Subcutaneous adipose tissue (tissue), 4 donors: ENCODE data around the gene PEX7. TPM values are rescaled to one million over a fixed set of nuclear protein-coding genes. Genes with fewer than 3 reads are reported as not detected.

Experiments used
- CTCF ChIP-seq: fragments of 450-650 bp; IDR thresholded peaks from one replicate; pipeline ENCODE4 v1.5.1; 2016; ENCODE audit warnings: low read depth, mild to moderate bottlenecking, control low read depth, antibody characterized with exemption, moderate library complexity
- total RNA-seq, 4 donors: library from RNA; depleted of rRNA; stranded (reverse); fragments of >200 nt; gene quantifications; one replicate each; pipeline ENCODE4 v1.1.0, GENCODE V29; 2016

The PEX7 gene
- total RNA-seq, 4 donors from 2014 or later: 5.1 to 9.2 (median 8.7) TPM

GRCh38 chr6:136792095-136792409 is 30.3 kb upstream of the PEX7 start:
- TF ChIP-seq CTCF: no peak

DNA sequence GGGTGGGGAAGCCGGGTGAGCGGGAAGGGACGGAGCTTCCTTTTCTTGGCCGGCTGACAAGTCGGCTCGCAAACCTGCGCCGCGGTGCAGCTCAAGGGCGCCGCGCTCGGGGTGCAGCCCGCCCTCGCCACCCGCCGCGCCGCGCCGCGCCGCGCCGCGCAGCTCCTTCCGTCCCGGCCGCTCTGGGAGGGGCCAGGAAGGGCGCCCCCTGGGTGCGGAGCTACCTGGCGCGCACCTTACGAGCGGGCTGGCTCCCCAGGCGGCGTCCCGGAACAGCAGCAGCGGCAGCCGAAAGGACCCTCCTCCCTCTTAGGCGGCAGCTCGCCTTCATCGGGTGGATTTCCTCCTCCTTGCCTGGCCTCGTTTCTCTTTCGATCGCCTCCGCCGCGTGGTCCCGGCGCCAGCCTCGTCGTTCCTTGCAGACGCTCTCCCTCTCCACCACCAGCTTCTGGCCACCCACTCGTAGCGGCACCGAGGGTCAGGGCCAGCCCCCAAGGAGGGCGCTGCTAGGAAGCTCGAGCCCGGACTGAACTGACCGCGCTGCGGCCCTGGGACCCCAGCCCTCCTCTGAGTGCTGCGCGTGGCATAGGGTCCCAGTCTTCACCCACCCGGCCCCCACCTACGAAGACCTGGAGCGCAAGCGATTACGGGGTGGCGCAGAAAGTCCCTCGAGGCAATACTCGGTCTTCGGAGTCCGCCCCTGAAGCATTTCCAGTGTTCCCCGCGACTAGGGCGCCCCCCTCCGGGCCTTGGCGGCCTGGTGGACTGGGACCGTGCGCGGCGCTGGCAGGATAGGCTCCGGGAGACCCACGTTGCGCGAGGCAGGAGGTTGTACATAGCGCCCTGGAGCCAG is 29.8 kb upstream of the PEX7 start, which contains the start of gene MAP3K5:
MAP3K5 (minus strand) TSS at position 68 of the 853 bp plus-strand sequence. CDS start 320 bp downstream, outside the sequence.
- no peak for TF ChIP-seq CTCF

DNA sequence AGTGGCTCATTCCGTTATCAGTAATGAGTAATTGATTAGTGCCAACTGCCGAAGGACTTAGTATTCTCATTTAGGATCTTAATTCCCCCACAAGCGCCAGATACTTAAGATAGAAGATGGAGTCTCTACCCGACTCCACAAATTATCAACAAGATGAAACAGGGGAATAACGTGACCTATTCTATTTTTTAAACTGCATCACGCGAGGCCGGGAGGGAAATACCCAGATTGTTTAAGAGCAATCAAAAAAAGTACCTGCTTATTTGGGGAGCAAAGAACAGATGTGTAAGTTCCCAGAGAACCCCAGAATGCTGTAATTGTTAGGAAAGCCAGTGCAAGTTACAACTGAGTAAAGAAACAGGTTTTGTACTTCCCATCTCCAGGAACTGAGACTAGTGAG is 29.0 kb upstream of the PEX7 start:
- no peak for TF ChIP-seq CTCF

- no peak for TF ChIP-seq CTCF
Observed at GRCh38 chr6:136795386-136795785, 27.0 kb upstream of the PEX7 start.

GRCh38 chr6:136795996-136796395 is 26.4 kb upstream of the PEX7 start:
- no peak for TF ChIP-seq CTCF

DNA sequence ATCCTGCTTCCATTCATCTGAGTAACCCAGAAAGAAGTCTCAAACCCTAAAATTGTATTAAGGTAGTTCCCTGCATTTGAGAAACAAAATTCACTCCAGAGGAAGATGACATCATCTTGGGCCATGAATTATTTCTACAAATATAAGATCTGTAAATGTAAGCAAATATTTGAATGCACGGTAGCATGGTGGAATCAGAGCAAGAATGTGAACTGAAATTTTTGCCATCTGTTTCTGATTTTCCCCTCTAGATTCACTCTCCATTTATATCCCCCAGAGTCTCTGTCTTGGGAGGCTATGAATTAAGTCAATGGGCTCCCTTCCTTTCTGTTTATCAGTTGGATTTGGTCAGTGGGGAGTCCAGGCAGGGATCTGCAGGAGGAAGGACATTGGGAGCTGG is 24.3 kb upstream of the PEX7 start:
- no peak for TF ChIP-seq CTCF

DNA sequence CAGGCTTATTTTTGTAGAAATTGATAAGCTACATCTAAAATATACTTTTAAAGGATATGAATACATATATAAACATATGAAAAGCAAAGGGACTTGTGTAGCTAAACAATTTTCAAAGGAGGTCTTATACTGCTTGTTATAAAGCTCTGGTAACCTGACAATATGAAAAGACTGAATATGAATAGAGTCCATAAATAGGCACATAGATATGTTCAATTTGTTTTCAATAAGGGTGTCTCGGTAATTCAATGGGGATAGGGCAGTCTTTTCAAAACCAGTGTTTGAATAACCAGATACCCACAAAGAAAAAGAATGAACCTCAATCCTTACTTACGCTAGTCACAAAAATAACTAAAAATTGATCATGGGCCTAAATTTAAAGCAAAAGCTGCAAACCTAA is 20.8 kb upstream of the PEX7 start:
- no peak for TF ChIP-seq CTCF
